GM18909 (cell line): ENCODE results near the gene MRPL17.

Experiments
- ATAC-seq: cut with Tn5 transposase; IDR thresholded peaks from one replicate; pipeline ENCODE4 v1.9.1; 2021; ENCODE audit warnings: mild to moderate bottlenecking; ENCODE audit not compliant: unreplicated experiment, poor library complexity

Gene MRPL17

GRCh38 chr11:6635082-6635932 is 47.8 kb downstream of the MRPL17 start:
- no peak for ATAC-seq

- no peak for ATAC-seq
Observed at GRCh38 chr11:6634534-6634933, 48.6 kb downstream of the MRPL17 start.

- no peak for ATAC-seq
Observed at GRCh38 chr11:6633422-6634408, 49.4 kb downstream of the MRPL17 start.

- ATAC-seq: no peak
Observed at GRCh38 chr11:6632116-6633073, 50.7 kb downstream of the MRPL17 start.

- ATAC-seq: no peak
Observed at GRCh38 chr11:6631361-6631890, 51.7 kb downstream of the MRPL17 start.

- ATAC-seq: no peak
Observed at GRCh38 chr11:6630632-6631291, 52.4 kb downstream of the MRPL17 start.
